NCI-H128 (cell line): ENCODE results near the gene ZFPL1.
"Not testable (repeated sequence)": the region's sequence is repeated elsewhere in the genome, so short reads cannot be mapped to it uniquely, and the experiment has no call there.

ENCODE experiments used
- DNase-seq: peaks from one replicate; lab custom pipeline; 2025; ENCODE audit not compliant: unreplicated experiment; lab: John Stamatoyannopoulos, UW

Gene ZFPL1

GRCh38 chr11:65113361-65113756, 29.3 kb downstream of the ZFPL1 start:
- DNase-seq, result no peak

- no peak for DNase-seq
These were observed 29.8 kb downstream of the ZFPL1 start for GRCh38 chr11:65113839-65114238.

GRCh38 chr11:65114538-65115171, 30.6 kb downstream of the ZFPL1 start:
- no peak for DNase-seq

GRCh38 chr11:65115361-65116082, 31.5 kb downstream of the ZFPL1 start:
- no peak for DNase-seq

GRCh38 chr11:65116370-65117205, 32.6 kb downstream of the ZFPL1 start:
- DNase-seq, result no peak

- DNase-seq, result peak; percentile 99
These were observed 33.4 kb downstream of the ZFPL1 start, which contains the start of gene ZNHIT2 for GRCh38 chr11:65117206-65118096. Gene ZNHIT2, minus strand, starts transcription at chr11:65117701. Its CDS starts 48 bp downstream, at chr11:65117653.

GRCh38 chr11:65118097-65118837, 34.2 kb downstream of the ZFPL1 start:
- no peak for DNase-seq

GRCh38 chr11:65118891-65119669, 35.1 kb downstream of the ZFPL1 start:
- not testable (repeated sequence) for DNase-seq

- no peak for DNase-seq
These were observed 35.6 kb downstream of the ZFPL1 start for GRCh38 chr11:65119670-65119995.

GRCh38 chr11:65120831-65121230, 36.8 kb downstream of the ZFPL1 start:
- no peak for DNase-seq

GRCh38 chr11:65121447-65121864, 37.4 kb downstream of the ZFPL1 start:
- no peak for DNase-seq

GRCh38 chr11:65121865-65122696, 38.1 kb downstream of the ZFPL1 start, which contains the start of the genes FAU and MRPL49:
Gene FAU, minus strand, starts transcription at chr11:65122134. Its CDS starts 321 bp downstream, at chr11:65121813.
Gene MRPL49, plus strand, starts transcription at chr11:65122321. Its CDS starts 26 bp downstream, at chr11:65122347.
- DNase-seq, result peak; percentile 92

GRCh38 chr11:65124480-65125196, 40.6 kb downstream of the ZFPL1 start:
- no peak for DNase-seq

GRCh38 chr11:65125197-65126056, 41.4 kb downstream of the ZFPL1 start:
- no peak for DNase-seq

GRCh38 chr11:65126624-65127274, 42.7 kb downstream of the ZFPL1 start:
- DNase-seq, result no peak
